Ovary (tissue), 9 donors: Measurements from ENCODE around the gene RASA3. TPM values are rescaled to one million over a fixed set of nuclear protein-coding genes. Genes with fewer than 3 reads are reported as not detected.

Experiments
- DNase-seq, 5 donors: peaks; one replicate each; pipeline ENCODE4 v3.0.0-alpha.2; 2019 to 2020
- H3K27ac ChIP-seq, 2 donors: fragments of 200-600 bp; one replicate each; pipeline versions ENCODE4 v1.5.1 to v1.8.0; 2019 to 2022
- H3K27me3 ChIP-seq: fragments of 200-600 bp; one replicate; pipeline ENCODE4 v1.8.0; 2022
- H3K36me3 ChIP-seq: fragments of 200-600 bp; sonication (generic); one replicate; pipeline ENCODE4 v1.5.1; 2019
- H3K4me1 ChIP-seq: one replicate; pipeline ENCODE4 v1.8.1; 2013; ENCODE audit warnings: mild to moderate bottlenecking, moderate library complexity; ENCODE audit not compliant: insufficient read depth
- H3K4me3 ChIP-seq: fragments of 200-600 bp; sonication (generic); one replicate; pipeline ENCODE4 v1.5.1; 2017
- H3K9me3 ChIP-seq, 2 donors: fragments of 200-600 bp in 1 of 2; sonication (generic) in 1 of 2; one replicate each; pipeline versions ENCODE4 v1.5.1 to v1.8.1; 2013 to 2019; ENCODE audit warnings: mild to moderate bottlenecking in 1 of 2, moderate library complexity in 1 of 2
- CTCF ChIP-seq, 3 donors: fragments of 450-650 bp in 2 of 3; fragments of 200-600 bp in 1 of 3; IDR thresholded peaks; one replicate each; pipeline versions ENCODE4 v1.5.1 to v1.8.0; 2016 to 2022; ENCODE audit warnings: antibody characterized with exemption in 3 of 3, mild to moderate bottlenecking in 1 of 3
- EP300 ChIP-seq: sonication (generic); formaldehyde crosslinking; IDR thresholded peaks from one replicate; pipeline ENCODE4 v1.6.1; 2017; ENCODE audit warnings: antibody characterized with exemption
- POLR2A ChIP-seq: fragments of 450-650 bp; IDR thresholded peaks from one replicate; pipeline ENCODE4 v1.6.1; 2017; ENCODE audit warnings: antibody characterized with exemption, mild to moderate bottlenecking, moderate library complexity
- WGBS, 3 donors: extraction: QIAGEN DNeasy Blood & Tissue Kit in 1 of 3; methylation state at CpG; one replicate each; pipeline versions ENCODE4 v1.1.5 to v1.1.7; 2013 to 2017; 5-methylcytosine and 5-hydroxymethylcytosine counted together
- intact Hi-C, 4 donors: fragments of 100-400 bp; cut with DNase I; formaldehyde crosslinking; loops; one replicate each; pipeline versions ENCODE4 v1.11.0 to v1.15.1; 2022 to 2023
- polyA plus RNA-seq, 2 donors: library from polyadenylated mRNA; stranded (reverse); fragments of 200-250 nt in 1 of 2; fragments of 350-450 nt in 1 of 2; fragmentation: Illumina TruSeq in 1 of 2; extraction: RNeasy Lipid Tissue Mini Kit (QIAGEN cat#74804) in 1 of 2; gene quantifications; one replicate each; pipeline ENCODE4 v1.2.3, GENCODE V29; 2013 to 2014
- total RNA-seq, 7 donors: library from RNA; depleted of rRNA in 2 of 7; stranded (reverse); fragments of >200 nt in 2 of 7; fragmentation: NEBNext Ultra II Directional in 3 of 7; extraction: Animal tissue kit (Norgen Biotek cat#: 25700) in 3 of 7; gene quantifications; one replicate each; pipeline versions ENCODE4 v1.1.0 to v1.2.4, GENCODE V29; 2016 to 2023
- donor health status: DM: no; HTN: no; CAD: no; lungs with moderate emphysema.
- donor health status: DM: no; HTN: no; CAD: no.
- donor health status: Bipolar disorder and iron deficiency.
- donor health status: DM: yes; HTN: yes; CAD: no.
- donor health status: DM: no; HTN: no; CAD: no.
- donor health status: DM: yes; HTN: yes; CAD: no.

Gene RASA3
- total and polyA plus RNA-seq, 9 donors, result 5.4 to 16.9 (median 9.4) TPM

- DNase-seq, result no peak
- H3K27me3 ChIP-seq, result no peaks in the 10 kb centered on the region
- no peak overlapping the region for H3K27ac ChIP-seq
- H3K4me1 ChIP-seq, result peaks cover 12% of the 10 kb centered on the region
- H3K9me3 ChIP-seq, result no peaks in the 10 kb centered on the region
- no peak overlapping the region for H3K4me3 ChIP-seq
- TF ChIP-seq CTCF (IDR thresholded peaks at IDR 0.05) (no peak), POLR2A (no peak), EP300 (no peak)
- 91 to 95% (median 93%) methylated on average over 42 to 46 of the region's 46 CpGs for WGBS, 3 donors
- intact Hi-C loops, result no loop called here
- H3K36me3 ChIP-seq, result no peaks in the 10 kb centered on the region
Measured at GRCh38 chr13:114001331-114002008, 131.0 kb downstream of the RASA3 start.

DNA sequence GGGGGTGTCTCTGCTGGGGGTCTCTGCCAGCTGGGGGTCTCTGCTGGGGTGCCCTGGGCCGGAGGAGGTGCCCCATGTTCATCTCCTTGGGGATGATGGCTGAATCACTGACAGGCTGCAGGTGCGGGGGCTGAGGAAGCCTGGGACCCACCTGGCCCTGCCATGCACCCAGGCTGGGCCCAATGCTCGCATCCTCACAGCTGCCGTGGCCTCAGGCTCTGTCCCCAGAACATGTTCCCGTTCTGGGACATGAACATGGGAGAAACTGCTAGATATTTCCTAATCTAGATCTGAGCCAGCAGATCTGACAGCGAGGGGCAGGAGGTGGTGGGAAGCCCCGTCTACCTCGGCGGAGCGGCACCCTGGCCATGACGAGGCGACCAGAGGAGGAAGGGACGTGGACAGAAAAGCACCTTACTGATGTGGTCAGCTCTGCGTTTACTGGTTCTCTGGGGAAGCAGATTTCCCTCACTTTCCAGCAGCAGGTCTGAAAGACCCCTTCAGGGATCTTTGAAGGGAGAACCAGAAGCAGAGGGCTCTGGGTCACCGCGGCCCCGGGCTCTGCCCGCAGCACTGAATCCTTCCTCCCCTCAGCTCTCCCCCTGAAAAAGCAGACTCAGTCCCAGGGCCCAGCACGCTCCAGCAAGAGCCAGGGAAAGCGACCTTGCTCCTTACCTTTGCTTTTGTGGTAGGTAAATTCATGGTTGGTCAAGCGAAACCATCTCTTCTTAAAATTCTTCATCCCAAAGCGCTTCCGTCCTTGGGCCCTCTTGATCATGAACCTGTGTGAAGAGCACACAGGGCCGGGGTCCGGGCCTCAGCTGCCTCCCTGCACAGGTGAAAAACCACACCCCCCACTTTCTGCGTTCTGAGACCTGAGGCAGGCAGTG, 132.0 kb downstream of the RASA3 start:
- Histone ChIP-seq H3K36me3 (no peaks in the 10 kb centered on the region), H3K4me1 (peaks cover 12% of the 10 kb centered on the region), H3K27ac (no peak overlapping the region), H3K9me3 (no peaks in the 10 kb centered on the region), H3K4me3 (no peak overlapping the region), H3K27me3 (no peaks in the 10 kb centered on the region)
- 94 to 97% (median 94%) methylated on average over 26 of the region's 26 CpGs for WGBS, 3 donors
- no peak for DNase-seq
- no peak for TF ChIP-seq EP300
- TF ChIP-seq CTCF (IDR thresholded peaks at IDR 0.05), result no peak
- TF ChIP-seq POLR2A, result no peak
- intact Hi-C loops, result no loop called here

- H3K27me3 ChIP-seq, result no peaks in the 10 kb centered on the region
- DNase-seq, result no peak
- no peaks in the 10 kb centered on the region for H3K36me3 ChIP-seq
- H3K4me1 ChIP-seq, result peaks cover 12% of the 10 kb centered on the region
- TF ChIP-seq POLR2A, result no peak
- no peak for TF ChIP-seq EP300
- H3K9me3 ChIP-seq, result no peaks in the 10 kb centered on the region
- WGBS, 3 donors, result 61 to 70% (median 65%) methylated on average over 7 to 10 of the region's 10 CpGs
- no peak overlapping the region for H3K27ac ChIP-seq
- H3K4me3 ChIP-seq, result no peak overlapping the region
- intact Hi-C loops, result no loop called here
Measured at GRCh38 chr13:113999618-113999910, 132.9 kb downstream of the RASA3 start.

DNA sequence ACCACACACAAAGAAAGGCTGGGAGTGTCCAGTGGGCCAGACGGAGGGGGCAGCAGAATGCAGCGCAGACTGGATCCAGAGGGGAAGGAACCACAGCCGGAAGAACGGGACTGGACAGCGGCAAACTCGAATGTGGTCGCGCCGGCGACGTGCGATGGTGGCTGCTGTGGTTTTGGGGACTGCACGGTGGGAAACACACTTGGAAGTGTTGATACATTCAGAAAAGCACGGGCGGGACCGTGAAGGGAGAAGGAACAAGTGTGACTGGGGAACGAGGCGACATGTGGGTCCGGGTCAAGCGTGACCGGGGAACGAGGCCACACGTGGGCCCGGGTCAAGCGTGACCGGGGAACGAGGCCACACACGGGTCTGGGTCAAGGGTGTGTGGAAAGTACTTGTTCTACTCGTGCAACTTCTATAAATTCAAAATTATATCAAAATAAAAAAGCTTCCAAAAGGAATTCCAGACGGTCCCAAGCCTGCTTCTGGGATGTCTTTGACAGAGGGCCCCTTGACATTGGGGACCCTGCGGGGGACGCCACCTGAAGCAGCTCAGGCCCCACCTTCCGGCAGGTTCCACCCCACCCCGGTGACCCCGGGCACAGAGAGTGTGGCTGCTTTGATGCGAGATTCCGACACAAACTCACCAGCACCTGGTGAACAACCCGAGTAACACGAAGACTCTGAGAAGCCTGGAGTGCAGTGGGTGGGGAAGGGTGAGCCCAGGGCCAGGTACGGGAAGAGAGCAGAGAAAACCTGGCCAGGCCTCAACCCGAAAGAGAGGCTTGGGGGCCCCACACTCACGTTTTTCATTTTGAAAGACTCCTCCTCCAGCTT, 133.4 kb downstream of the RASA3 start:
- Histone ChIP-seq H3K4me3 (no peak overlapping the region), H3K36me3 (no peaks in the 10 kb centered on the region), H3K27ac (no peak overlapping the region), H3K27me3 (no peaks in the 10 kb centered on the region), H3K4me1 (peaks cover 12% of the 10 kb centered on the region), H3K9me3 (no peaks in the 10 kb centered on the region)
- intact Hi-C loops, result no loop called here
- DNase-seq, result no peak
- WGBS, 3 donors, result 74 to 83% (median 77%) methylated on average over 38 to 42 of the region's 42 CpGs
- TF ChIP-seq POLR2A (no peak), EP300 (no peak), CTCF (IDR thresholded peaks at IDR 0.05) (no peak)
